ENCODE data around the gene TRIM2.

TRIM2 gene

GRCh38 chr4:153266988-153267387, 62.7 kb downstream of the TRIM2 start:
- TF ChIP-seq CTCF (conservative IDR thresholded peaks at IDR 0.05; ENCODE audit: control insufficient read depth, insufficient read depth, low read depth, low read length), result no peak
- DNase-seq (ENCODE audit: low read depth), result peak; percentile 37
- no peak overlapping the region for H3K4me3 ChIP-seq (ENCODE audit: control insufficient read depth, low read depth, low read length)

- no peak for TF ChIP-seq CTCF (conservative IDR thresholded peaks at IDR 0.05; ENCODE audit: control insufficient read depth, insufficient read depth, low read depth, low read length)
These were observed 63.6 kb downstream of the TRIM2 start for GRCh38 chr4:153267890-153268289.

GRCh38 chr4:153268295-153268694, 64.1 kb downstream of the TRIM2 start:
- no peak overlapping the region for H3K4me3 ChIP-seq (ENCODE audit: control insufficient read depth, low read depth, low read length)
- TF ChIP-seq CTCF (conservative IDR thresholded peaks at IDR 0.05; ENCODE audit: control insufficient read depth, insufficient read depth, low read depth, low read length), result no peak
- no peak for DNase-seq (ENCODE audit: low read depth)

More at GRCh38 chr4:153267890-153268289, 63.6 kb downstream of the TRIM2 start:
- no peak for DNase-seq (ENCODE audit: low read depth)
- no peak overlapping the region for H3K4me3 ChIP-seq (ENCODE audit: control insufficient read depth, low read depth, low read length)

- no peak for TF ChIP-seq CTCF (conservative IDR thresholded peaks at IDR 0.05; ENCODE audit: control insufficient read depth, insufficient read depth, low read depth, low read length)
- DNase-seq (ENCODE audit: low read depth), result no peak
These were observed 65.2 kb downstream of the TRIM2 start for GRCh38 chr4:153269218-153269990.

GRCh38 chr4:153270361-153270760, 66.1 kb downstream of the TRIM2 start:
- TF ChIP-seq CTCF (conservative IDR thresholded peaks at IDR 0.05; ENCODE audit: control insufficient read depth, insufficient read depth, low read depth, low read length), result no peak
- DNase-seq (ENCODE audit: low read depth), result no peak

More at GRCh38 chr4:153269218-153269990, 65.2 kb downstream of the TRIM2 start:
- H3K4me3 ChIP-seq (ENCODE audit: control insufficient read depth, low read depth, low read length), result no peak overlapping the region

GRCh38 chr4:153271820-153272219, 67.6 kb downstream of the TRIM2 start:
- TF ChIP-seq CTCF (conservative IDR thresholded peaks at IDR 0.05; ENCODE audit: control insufficient read depth, insufficient read depth, low read depth, low read length), result no peak
- no peak overlapping the region for H3K4me3 ChIP-seq (ENCODE audit: control insufficient read depth, low read depth, low read length)
- DNase-seq (ENCODE audit: low read depth), result no peak

More at GRCh38 chr4:153270361-153270760, 66.1 kb downstream of the TRIM2 start:
- no peak overlapping the region for H3K4me3 ChIP-seq (ENCODE audit: control insufficient read depth, low read depth, low read length)
